GM21576 (cell line): ENCODE data around the gene LRRN4.

Experiments used
- ATAC-seq: cut with Tn5 transposase; IDR thresholded peaks from one replicate; pipeline ENCODE4 v1.9.1; 2021; ENCODE audit warnings: mild to moderate bottlenecking, moderate library complexity; ENCODE audit not compliant: unreplicated experiment

LRRN4 gene

DNA sequence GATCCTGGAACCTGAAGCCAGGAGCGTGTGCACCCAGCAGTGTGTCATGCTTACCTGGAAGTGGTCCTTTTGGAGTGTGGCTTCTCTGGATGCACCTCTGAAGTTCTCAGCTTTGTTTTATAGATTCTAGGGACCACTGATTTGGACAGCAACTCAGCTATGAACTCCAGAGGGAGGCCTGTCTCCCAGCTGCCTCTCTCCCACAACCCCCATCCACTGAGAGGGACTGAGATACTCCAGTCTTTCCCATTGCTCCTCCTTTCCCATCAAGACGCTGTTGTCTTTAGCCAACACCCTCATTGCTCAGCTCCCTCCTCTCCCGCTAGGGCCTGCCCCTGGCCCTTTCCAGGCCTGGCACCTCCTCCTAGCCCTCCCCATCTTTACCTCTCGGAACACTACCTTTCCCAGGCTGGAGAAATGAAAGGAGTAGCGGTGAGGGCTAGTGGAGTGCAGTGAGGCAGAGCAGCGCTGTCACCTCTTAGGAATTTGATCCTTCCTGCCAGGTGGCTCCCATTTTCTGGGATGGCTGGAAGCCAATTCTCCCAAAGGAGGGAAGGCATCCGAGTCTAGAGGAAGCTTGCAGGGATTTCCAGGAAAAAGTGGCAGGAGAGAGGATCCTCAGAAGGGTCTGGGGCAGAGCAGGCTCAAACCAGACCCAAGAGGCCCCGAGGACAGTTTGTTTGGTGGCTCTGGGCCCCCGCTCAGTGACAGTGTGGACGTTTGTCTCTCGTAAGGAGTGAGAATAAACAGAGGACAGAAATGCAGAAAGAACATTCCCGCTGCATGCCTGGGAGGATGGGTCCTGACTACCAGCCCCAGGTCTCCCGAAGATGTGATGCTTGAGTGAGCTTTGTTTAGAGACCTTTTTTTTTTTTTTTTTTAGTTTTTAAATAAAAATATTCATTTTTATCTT lies at the start of gene LRRN4:
LRRN4 (minus strand) TSS at position 285 of the 913 bp plus-strand sequence. CDS start 1,261 bp downstream, outside the sequence.
- ATAC-seq = no peak

DNA sequence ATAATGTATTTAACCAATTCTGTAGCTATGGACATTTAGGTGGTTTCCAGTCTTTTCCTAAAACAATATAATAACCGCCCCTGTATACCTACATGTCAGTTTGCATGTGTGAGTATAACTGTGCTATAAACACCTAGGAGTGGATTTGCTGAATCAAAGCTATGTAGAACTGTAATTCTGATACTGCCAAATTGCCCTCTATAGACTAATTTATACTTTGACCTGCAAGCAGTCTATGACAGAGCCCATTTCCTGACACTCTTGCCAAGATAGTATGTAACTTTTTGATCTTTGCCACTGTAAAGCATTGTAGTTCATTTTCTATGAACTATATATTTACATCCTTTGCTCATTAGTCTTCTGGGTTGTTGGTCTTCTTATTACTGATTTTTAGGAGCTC lies 49.4 kb upstream of the LRRN4 start:
- no peak for ATAC-seq

DNA sequence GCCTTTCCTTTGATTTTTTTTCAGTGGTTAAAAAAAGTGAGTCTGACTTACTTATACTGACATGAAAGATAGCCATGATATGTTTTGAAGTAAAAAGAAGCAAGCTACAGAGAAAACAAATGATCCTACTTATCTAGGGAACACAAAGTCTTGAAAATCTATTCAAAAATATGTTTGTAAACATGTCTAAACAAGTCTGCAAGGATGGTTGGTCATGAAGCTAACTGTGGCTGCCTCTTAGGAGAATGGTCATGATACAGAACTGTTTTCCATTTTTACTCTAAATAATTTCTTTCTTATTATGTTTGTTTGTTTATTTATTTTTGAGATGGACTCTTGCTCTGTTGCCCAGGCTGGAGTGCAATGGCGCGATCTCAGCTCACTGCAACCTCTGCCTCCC lies 47.5 kb upstream of the LRRN4 start:
- no peak for ATAC-seq

DNA sequence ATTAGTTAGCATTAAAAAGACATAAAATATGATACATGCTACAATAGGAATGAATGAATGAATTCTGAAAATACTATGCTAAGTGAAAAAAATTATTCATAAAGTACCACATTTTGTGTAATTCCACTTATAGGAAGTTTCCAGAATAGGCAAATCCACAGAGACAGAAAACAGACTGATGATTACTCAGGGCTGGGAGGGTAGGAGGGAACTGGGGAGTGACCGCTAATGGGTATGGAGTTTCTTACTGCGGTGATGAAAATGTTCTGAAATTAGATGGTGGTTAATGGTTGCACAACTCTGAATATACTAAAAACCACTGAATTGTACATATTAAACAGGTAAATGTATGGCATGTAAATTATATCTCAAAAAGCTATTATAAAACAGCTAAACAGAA lies 46.4 kb upstream of the LRRN4 start:
- no peak for ATAC-seq

DNA sequence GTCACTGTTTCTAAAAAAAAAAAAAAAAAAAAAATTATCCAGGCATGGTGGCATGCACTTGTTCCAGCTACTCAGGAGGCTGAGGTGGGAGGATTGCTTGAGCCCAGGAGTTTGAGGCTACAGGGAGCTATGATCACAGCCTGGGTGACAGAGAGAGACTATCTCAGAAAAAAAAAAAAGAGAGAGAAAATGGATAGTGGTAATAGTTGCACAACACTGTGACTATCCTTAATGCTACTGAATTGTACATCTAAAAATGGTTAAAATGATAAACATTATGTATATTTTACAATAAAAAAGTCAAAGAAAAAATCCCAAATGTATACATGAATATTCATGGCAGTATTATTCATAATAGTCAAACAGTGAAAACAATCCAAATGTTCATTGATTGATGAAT lies 46.0 kb upstream of the LRRN4 start:
- ATAC-seq = no peak

DNA sequence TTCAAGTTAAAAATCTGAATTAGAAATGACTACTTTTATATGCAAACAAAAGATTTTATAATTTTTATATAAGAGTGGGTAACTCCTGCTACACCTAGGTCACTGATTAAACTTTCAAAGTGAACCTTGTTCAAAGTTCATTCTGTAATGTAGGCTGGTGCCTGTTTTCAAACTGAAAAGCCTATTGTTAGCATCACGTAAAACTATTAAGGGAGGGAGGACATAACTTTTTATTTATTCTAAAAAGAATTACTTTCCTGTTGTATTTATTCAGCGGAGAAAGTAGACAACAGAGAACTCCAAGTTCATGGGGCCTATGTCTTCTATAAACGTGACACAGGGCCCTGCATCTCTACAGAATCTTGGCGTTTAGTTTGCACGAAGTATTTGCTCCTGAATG lies 41.5 kb upstream of the LRRN4 start:
- ATAC-seq = no peak

DNA sequence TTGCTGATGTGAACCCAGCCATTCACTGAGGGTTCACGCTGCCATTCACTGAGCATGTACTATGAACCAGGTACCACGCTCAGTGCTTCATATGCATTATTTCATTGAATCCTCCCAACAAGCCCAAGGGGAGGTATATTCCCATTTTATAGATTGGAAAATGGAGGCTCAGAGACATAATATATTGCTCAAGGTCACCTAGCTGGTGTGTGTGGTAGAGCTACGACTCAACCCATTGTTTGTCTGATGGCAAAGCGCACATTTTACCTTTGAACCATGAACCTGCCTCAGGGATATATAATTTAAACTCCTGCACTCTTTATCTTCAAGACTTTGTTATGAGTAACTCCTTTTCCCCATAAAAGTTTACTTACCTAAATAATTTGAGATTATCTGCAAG lies 40.7 kb upstream of the LRRN4 start:
- ATAC-seq = no peak

DNA sequence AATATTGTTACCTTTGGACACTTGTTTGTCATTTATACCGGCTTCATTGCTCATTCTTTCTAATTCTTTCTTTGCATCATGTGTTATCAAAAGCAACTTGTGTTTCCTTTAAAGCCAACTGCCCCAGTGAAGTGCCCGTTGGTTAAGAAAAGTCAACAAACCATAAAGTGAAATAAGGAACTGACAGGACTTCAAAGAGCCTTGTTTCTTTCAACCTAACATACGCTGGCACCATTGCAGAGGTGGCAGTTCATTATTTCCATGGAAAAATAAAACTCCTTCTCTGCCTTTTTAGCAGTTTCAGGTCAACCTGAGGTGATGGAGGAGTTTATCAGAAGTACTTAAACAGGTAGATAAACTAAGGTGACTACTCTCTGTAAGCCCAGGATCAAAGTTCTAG lies 40.2 kb upstream of the LRRN4 start:
- ATAC-seq = no peak

DNA sequence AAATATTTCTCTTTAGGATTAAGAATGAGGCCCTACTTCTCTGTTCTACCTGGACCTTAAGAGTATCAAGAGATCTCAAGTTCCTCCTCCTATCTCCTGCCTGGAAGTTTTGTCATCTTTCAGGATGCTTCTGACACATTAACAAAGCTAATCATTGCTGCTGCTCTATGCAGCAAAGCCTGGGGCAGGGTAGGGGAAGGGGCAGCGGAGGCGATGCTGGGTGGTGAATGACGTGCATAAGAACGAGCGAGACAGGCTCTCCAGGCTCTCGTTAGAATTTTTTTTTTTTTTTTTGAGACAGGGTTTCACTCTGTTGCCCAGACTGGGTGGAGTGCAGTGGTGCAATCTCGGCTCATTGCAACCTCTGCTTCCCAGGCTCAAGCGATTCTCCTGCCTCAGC lies 37.8 kb upstream of the LRRN4 start:
- ATAC-seq = no peak

DNA sequence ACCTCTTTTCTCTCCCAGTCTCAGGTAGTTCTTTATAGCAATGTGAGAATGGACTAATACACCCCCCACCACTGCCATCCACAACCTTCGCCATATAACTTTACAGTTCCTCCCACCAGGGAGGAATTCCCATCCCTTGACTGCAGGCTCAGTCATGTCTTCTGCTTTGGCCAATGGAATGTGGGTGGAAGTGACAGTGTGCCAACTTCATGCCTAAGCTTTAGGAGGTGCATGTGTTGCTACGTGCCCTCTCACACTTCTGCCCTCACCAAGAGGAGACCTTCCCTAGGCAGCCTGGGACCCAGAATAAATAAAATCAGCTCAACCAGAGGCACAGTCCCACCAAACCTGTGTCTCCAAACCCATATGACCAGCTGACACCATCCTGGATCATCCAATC lies 33.0 kb upstream of the LRRN4 start:
- no peak for ATAC-seq

DNA sequence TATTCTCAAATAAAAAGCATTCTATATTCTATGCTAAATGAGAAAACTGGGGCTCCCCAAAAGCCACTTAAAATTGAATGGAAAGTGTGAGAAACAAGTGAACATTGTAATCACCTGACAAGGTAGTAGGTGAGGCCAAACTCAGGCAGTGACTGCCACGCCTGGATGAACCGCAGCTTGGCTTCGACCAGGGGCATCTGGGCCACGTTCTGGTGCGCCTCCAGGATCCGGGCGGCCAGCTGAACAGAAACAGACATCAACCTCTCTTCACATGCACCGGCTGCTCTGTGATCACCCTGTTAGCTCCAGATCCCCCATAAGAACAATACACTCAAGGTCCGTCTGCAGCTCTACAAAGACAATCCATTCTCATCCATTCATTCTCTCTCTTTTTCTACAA lies 30.1 kb upstream of the LRRN4 start:
- no peak for ATAC-seq

DNA sequence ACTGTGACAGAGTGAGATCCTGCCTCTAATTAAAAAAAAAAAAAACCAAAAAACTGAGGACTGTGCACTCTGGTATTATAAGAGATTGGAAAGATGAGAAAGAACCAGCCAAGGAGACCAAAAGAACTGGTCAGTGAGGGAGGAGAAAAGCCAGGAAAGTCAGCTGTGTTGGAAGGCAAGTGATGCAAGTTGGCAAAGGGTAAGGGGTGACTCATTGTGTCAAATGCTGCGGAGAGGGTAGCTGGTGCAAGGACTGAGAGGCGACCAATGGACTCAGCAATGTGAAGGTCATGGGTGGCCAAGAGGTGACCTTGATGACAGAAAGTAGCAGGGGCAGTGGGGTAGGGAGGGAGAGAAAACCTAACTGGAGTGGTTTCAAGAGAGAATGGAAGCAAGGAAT lies 27.4 kb upstream of the LRRN4 start:
- no peak for ATAC-seq

DNA sequence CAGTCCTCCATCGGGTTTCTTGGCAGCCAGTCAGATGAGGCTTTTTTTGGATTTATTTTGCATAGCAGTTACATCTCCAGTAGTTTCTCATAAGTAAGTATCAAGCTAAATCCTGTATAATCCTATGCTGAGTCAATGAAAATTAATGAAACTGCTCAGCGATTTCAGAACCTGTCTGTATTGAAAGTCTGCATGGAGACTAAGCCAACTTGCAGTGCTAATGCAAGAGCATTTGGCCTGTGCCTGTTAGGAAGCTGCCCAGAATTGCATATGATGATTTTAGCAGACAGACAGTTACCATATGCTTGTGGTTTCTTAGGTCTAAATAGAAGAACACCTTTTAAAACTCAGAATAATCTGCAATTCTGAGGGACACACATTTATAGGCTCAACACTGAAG lies 25.2 kb upstream of the LRRN4 start:
- ATAC-seq = no peak

DNA sequence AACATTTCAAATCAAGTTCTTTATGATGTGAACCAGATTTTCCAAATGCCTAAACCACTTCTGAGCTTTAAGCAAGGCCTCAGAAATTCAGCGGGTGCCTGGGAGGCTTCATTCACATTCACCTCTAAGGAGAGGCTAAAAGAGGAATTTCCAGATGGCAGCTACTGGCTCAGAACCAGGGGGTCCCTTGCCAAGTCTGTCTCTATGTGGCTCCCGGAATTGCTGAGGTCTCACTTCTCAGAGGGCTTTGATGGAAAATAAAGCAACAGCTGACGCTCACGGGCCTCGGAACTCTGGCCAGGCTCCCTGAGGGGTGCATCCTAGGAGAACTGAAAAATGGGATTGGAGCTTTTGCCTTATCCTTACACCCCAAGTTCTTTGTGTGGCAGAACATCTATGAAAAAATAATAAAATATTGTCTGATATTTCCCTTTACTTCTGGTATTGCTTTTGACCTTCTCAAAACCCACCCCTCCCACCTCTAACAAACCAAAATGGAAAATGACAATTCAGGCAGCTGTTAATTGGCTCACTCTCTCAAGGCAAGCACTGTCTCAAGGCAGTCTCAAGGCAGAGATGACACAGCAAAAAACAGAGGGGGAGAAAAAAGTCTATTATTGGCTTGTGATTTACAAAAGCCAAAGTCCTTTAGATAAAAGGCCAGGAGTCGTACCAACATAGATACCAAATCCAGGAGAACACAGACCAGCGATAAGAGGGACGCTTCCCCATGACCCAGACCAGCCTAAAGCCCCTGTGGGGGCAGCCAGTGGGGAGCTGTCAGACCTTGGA lies 21.8 kb upstream of the LRRN4 start:
- ATAC-seq = no peak

DNA sequence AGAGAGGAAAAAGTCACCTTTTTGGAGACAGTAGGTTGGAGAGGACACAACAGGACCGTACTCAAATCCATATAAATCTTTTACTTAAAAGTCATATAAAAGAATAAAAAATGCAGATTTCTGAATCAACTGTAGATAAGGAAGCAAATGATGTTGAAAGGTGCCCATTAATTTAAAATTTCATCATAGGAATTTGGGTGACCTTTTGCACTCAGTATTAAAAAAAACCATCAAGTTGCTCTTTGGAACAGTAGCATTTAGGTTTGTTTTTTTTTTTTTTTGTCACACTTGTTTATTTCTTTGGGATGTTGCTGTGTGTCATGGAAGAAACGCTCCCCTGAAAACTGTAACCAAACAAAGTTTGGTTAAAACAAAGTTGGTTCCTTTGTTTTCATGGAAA lies 20.9 kb upstream of the LRRN4 start:
- no peak for ATAC-seq

DNA sequence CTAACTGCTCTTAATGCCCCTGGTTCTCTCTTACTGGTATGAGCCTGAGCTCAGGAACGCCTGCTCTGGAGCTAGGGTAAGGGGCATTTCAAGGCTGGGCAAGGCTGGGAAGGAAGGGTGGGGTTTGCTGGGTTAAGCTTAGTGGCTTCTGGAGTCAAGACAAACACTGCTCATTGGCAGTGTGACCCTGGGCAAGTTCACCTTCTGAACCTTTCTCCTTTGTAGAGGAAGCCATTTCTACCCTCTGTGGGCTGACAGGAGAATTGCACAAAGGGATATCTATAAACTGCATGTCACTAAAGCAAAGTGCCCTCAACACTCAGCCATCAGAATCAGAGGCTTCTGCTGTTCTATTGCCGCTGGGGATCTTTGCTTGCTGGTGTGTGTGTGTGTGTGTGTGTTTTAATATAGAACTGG lies 20.3 kb upstream of the LRRN4 start:
- no peak for ATAC-seq

DNA sequence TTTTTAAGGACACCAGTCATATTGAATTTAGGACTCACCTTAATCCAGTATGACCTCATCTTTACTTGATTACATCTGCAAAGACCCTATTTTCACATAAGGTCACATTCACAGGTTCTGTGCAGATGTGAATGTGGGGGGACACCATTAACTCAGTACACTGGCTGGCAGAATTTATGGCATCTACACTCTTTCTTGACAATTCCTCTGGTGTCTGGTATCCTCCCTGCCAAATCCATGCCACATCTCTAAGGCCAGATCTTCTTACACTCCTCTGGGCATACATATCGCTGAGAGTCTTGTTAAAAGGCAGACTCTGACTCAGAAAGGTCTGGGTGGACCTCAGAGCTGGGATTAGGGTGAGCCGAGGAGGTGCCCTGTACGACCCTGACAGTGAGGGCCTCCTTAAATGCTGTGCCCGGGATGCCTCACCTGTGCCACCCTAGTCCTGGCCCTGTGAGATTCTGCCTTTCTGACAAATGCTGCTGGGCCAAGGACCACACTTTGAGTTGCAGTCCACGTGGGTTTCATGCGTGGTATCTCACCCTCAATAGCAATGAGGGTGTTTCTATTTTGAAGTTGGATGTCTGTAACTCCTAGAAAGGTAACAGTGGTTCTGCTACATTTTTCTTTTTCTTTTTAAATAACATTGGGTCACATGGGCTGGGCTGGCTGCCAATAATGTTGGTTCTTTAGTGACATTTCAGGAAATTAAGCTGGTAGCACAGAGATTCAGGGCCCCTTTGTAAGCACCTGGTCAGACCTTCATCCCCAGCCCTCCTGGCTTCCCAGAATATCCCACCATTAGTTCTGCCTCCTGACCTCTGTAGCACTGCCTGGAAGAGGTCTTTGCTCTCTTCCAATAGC lies 17.2 kb upstream of the LRRN4 start:
- no peak for ATAC-seq

DNA sequence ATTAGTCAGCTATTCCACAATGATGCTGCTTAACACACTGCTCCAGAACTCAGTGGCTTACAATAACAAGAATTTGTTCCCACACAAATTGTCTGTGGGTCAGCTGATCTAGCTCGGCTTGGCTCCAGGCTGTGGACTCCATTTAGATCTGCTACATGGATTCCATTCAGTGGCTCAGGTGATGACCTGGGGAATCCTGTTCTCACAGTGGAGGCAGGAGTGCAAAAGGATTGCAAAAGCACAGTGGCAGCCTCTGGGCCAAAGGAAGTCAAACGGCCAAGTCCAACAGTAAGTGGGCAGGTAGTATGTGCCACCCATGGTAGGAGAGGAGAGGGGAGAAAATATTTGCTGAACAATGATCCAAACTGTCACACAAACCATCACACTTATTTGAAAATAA lies 15.8 kb upstream of the LRRN4 start:
- no peak for ATAC-seq

DNA sequence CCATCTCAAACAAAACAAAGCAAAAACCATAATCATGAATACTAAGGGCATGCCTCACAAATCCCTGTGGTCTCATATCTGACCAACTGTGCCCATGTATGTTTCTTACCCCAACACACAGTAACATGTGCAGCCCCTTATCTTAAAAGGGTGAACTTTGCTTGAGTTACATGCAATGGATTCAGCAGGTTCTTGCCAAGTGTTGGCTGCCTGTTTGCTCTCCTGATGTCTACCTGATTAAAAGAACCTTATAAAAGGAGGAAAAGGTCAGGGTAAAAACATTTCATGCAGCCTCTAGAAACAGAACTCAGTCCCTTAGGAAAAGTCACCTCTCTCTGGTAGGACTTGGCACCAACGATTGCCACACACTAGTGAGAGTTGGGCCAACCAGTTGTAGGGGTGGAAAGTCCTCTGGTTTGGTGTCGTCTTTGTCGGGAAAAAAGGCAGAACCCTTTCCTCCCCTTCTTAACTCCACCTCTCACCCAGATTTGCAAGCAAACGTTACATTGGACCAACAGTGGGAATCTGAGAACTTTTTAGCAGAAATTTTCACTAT lies 14.0 kb upstream of the LRRN4 start:
- ATAC-seq = no peak

DNA sequence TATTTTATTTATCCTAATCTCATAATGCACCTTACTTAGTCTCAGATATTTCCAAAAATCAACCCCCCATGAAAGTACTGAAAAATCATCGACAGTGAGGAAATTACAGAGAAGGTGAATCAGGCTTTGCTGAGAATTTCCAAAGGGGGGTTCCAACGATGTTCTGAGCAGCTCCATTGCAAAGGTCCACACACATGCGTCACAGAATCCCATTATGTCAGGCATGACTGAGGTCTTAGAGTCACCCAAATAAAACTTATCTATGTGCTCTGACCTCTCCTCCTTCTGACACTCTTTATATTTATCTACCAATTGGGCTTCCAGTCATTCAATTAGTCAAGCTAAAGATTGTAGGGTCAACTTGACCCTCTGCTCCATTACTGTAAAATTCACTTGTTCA lies 12.7 kb upstream of the LRRN4 start:
- ATAC-seq = no peak

DNA sequence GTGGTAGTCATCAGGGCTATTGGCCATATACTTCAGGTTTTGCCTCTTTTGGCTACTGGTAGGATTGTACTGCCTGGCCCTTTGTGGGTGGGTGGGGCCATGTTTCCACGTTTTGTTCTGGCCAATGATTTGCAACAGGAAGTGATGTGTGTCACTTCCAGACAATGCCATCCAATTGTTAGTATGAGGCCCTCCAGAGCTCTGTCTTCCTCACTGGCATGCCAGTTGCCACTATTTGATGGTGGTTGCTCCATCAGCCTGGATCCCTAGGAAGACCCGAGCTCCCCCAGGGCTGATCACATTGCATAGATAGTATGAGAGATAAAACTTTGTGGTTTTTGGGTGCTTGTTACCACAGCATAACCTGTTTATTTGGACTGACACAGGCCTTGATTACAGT lies 7.7 kb upstream of the LRRN4 start:
- no peak for ATAC-seq
